GM23338 (cell line): ENCODE data around the gene DAGLA.

Experiments used
- CREB1 ChIP-seq: fragments of 250-450 bp; sonication (Bioruptor Pico); IDR thresholded peaks from 2 replicates; pipeline ENCODE4 v1.5.0; 2020; ENCODE audit warnings: low read depth, mild to moderate bottlenecking, moderate library complexity
- CTCF ChIP-seq, 2 experiments: fragments of 200-600 bp in 1 of 2; sonication (generic) in 1 of 2; conservative IDR thresholded peaks; 2 replicates each; pipeline versions ENCODE4 v1.5.1 to v1.6.1; 2016 to 2017; ENCODE audit warnings: antibody characterized with exemption in 2 of 2, low read depth in 2 of 2, mild to moderate bottlenecking in 2 of 2, moderate library complexity in 1 of 2
- ETS1 ChIP-seq: IDR thresholded peaks from 2 replicates; pipeline ENCODE4 v1.6.1; 2016; ENCODE audit warnings: antibody characterized with exemption
- EZH2 ChIP-seq: fragments of 200-600 bp; sonication (generic); IDR thresholded peaks from one replicate; pipeline ENCODE4 v1.8.0; 2017; ENCODE audit warnings: antibody characterized with exemption, mild to moderate bottlenecking, low read depth; ENCODE audit not compliant: unreplicated experiment
- EZH2phosphoT487 ChIP-seq: fragments of 200-600 bp; sonication (generic); IDR thresholded peaks from one replicate; pipeline ENCODE4 v1.8.1; 2018; ENCODE audit warnings: antibody characterized with exemption; ENCODE audit not compliant: unreplicated experiment
- REST ChIP-seq: IDR thresholded peaks from one replicate; pipeline ENCODE4 v1.6.1; 2018; ENCODE audit warnings: antibody characterized with exemption; ENCODE audit not compliant: unreplicated experiment
- ZNF114 ChIP-seq: fragments of 250-450 bp; sonication (Bioruptor Pico); IDR thresholded peaks from 2 replicates; pipeline ENCODE4 v1.5.0; 2020; ENCODE audit warnings: mild to moderate bottlenecking, moderate library complexity

- no peak for TF ChIP-seq CREB1 (CRISPR knock-in tag)
- no peak for TF ChIP-seq CTCF (conservative IDR thresholded peaks at IDR 0.05; ENCODE audit: low read depth in 2 of 2)
- TF ChIP-seq EZH2 = no peak
- no peak for TF ChIP-seq EZH2phosphoT487
- TF ChIP-seq ETS1 = no peak
- TF ChIP-seq ZNF114 = no peak
- TF ChIP-seq REST = no peak
These were observed 33.7 kb downstream of the DAGLA start for GRCh38 chr11:61713906-61714305.
